22Rv1 (cell line): ENCODE measurements around the gene IZUMO4.
"Not testable (repeated sequence)": the region's sequence is repeated elsewhere in the genome, so short reads cannot be mapped to it uniquely, and the experiment has no call there.

Experiments
- H3K27ac ChIP-seq: fragments of 450-650 bp; 2 replicates; pipeline ENCODE4 v1.5.1; 2017
- ZFX ChIP-seq: fragments of 450-650 bp; IDR thresholded peaks from 2 replicates; pipeline ENCODE4 v1.6.1; 2017; ENCODE audit warnings: antibody characterized with exemption, borderline replicate concordance
- TF ChIP-seq, protein P1 (sequence below): fragments of 450-650 bp; IDR thresholded peaks from 2 replicates; pipeline ENCODE4 v1.5.1; 2017; ENCODE audit warnings: mild to moderate bottlenecking

IZUMO4 gene

GRCh38 chr19:2080336-2080988, 16.3 kb upstream of the IZUMO4 start:
- TF ChIP-seq, protein P1, sequence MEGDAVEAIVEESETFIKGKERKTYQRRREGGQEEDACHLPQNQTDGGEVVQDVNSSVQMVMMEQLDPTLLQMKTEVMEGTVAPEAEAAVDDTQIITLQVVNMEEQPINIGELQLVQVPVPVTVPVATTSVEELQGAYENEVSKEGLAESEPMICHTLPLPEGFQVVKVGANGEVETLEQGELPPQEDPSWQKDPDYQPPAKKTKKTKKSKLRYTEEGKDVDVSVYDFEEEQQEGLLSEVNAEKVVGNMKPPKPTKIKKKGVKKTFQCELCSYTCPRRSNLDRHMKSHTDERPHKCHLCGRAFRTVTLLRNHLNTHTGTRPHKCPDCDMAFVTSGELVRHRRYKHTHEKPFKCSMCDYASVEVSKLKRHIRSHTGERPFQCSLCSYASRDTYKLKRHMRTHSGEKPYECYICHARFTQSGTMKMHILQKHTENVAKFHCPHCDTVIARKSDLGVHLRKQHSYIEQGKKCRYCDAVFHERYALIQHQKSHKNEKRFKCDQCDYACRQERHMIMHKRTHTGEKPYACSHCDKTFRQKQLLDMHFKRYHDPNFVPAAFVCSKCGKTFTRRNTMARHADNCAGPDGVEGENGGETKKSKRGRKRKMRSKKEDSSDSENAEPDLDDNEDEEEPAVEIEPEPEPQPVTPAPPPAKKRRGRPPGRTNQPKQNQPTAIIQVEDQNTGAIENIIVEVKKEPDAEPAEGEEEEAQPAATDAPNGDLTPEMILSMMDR = no peak
- no peak for TF ChIP-seq ZFX
- no peak overlapping the region for H3K27ac ChIP-seq

DNA sequence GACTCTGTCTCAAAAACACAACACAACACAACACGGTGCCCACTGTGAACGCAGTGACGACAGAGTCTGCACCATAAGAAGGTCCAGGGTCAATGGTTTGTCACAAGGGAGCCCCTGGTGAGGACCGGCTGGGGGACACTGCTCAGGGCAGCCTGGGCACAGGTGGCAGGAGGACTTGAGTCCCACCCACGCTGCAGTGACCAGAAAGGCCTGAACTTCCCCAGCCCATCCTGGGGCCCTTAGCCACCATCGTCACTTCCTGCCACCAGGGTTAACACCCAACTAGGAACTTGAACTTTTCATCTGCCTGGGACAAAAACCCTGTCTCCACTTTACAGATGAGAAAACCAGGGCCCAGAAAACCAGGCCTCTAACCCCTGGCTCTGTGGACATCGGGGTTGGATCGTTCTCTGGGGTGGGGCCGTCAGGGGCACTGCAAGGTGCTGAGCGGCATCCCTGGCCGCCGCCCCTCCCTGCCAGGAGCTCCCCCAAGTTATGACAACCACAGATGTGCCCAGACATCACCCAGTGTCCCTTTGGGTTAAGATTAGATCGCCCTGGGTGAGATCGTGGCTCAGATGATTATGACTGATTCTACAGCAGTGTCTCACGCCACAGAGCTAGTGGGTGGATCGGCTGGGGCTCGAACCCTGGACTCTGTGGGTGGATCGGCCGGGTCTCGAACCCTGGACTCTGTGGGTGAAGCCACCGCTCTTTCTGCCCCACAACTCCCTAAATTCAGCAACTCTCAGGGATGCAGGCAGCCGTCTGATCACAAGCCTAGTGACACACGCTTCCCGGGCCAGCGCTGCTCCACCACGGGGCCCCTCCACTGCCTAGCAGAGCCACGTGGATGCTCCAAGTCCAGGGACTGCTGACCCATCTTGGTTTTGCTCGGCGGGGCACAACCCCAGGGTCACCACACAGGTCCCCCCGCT, 14.6 kb upstream of the IZUMO4 start:
- no peak for TF ChIP-seq ZFX
- TF ChIP-seq, protein P1 = no peak
- no peak overlapping the region for H3K27ac ChIP-seq

DNA sequence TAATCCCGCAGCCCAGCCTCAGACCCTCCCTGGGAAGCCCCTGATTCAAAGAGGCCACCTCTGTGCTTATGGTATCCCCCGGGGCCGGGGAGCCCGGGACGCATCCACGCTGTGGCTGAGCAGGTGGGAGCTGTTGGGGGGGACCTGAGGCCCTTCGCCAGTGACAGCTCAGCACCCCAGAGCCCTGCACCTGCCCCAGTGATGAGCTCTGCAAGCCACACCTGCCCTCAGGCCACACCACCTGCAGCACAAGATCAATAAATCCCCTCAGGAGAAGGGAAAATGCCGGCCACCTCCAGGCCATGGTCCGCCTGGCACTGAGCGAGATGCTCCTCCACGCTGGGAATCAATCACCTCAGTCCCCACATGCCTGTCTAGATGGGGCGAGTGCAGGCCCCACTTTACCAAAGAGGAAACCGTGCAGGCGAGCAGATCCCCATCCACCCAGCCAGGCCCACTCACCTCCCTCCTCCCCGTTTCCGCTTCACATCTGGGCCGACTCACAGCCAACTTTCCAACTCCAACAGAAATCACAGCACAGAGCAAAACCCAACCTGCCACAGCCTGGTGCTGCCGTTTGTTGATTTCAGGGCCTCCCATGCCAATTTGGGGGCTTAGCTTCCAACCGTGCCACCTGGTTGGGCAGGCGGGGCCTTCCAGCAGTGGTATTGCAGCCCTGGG, 13.4 kb upstream of the IZUMO4 start:
- TF ChIP-seq, protein P1 = no peak
- TF ChIP-seq ZFX = no peak
- H3K27ac ChIP-seq = no peak overlapping the region

DNA sequence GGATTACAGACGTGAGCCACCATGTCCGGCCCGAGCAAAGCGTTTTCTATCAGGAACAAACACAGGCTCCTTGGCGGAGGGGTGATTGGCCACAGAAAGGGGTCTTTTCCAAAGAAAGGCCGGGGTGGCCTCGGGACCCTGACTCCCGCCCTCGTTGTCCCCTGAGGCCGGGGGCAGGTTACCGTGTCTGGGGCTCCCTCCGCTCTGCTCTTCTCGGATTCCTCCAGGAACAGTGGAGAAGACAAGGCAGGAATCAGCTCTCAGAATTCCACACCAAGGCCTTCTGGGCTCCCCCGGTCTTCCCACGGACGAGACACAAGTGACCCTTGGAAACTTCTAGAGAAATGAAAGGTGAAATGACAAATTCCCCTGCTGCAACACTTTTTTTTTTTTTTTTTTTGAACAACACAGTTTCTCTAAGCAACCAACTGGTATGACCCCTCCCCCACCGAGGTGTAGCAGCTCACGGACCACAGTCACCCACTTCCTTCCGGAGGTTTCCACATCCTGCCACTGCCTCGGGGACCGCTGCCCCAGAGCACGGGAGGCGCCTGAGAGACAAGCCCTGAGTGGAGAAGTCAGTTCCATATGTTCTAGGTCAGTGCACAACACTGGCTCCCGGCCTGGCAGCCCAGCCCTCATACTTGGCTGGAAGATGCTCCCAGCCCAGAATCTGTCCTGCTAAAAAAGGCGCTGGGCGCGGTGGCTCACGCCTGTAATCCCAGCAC, 11.6 kb upstream of the IZUMO4 start:
- H3K27ac ChIP-seq = no peak overlapping the region
- TF ChIP-seq, protein P1 = no peak
- TF ChIP-seq ZFX = no peak

DNA sequence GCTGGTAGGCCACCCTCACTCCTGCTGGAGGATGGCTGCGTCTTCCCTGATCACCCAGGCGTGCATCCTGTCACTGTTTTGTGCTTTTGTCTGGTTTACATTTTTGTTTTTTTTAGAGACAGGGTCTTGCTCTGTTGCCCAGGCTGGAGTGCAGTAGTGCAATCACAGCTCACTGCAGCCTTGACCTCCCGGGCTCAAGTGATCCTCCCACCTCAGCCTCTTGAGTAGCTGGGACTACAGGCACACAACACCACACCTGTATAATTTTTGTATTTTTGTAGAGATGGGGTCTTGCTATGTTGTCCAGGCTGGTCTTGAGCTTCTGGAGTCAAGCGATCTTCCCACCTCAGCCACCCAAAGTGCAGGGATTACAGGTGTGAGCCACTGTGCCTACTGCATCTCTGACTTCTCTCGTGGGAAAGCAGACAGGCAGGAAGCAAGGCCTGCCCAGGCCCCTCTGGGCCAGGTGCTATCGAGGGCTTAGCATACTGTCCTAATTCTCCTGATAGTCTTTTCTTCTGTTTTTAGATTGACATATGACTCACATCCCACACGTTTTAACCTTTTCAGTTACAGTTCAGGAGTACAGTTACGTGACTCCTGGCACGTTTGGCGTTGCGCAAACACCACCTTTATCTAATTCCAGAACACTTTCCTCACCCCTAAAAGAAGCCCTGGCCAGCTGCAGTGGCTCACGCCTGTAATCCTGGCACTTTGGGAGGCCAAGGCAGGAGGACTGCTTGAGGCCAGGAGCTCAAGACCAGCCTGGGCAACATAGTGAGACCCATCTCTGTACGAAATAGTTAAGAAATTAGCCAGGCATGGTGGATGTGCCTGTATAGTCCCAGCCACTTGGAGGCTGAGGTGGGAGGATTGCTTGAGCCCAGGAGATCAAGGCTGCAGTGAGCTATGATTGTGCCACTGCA, 9.8 kb upstream of the IZUMO4 start:
- H3K27ac ChIP-seq = not testable (repeated sequence)

DNA sequence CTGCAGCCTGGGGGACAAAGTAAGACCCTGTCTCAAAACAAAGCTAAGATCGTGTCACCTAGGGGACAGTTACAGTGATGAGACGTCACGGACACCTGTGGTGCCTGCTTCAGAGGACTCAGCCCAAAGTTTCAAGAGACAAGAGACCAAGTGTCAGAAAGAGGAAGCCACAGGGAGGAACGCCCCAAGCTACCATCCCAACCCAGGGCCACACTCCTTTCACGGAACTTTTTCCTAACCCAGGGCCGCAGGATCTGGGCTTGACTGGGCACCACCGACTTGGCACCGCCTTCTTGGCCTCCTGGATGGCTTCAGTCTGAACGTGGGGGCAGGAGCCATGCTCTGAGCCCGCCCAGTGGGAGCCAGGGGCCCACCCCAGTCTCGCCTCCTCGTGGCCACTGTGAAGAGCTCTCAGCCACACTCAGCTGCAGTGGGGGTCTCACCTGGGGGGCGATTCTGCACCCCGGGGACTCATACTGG, 9.1 kb upstream of the IZUMO4 start:
- no peak for TF ChIP-seq ZFX
- TF ChIP-seq, protein P1 = no peak
- no peak overlapping the region for H3K27ac ChIP-seq
